IPS-15b (cell line): ENCODE measurements around the gene ALPL.

Experiments
- H3K27me3 ChIP-seq: one replicate; pipeline ENCODE4 v1.6.1; 2013; ENCODE audit warnings: low read length; ENCODE audit not compliant: control insufficient read depth, insufficient read depth
- H3K36me3 ChIP-seq: one replicate; pipeline ENCODE4 v1.6.1; 2013; ENCODE audit warnings: low read length; ENCODE audit not compliant: control insufficient read depth, insufficient read depth
- H3K4me1 ChIP-seq: one replicate; pipeline ENCODE4 v1.6.1; 2013; ENCODE audit warnings: mild to moderate bottlenecking, low read length; ENCODE audit not compliant: control insufficient read depth, insufficient read depth
- H3K4me3 ChIP-seq: one replicate; pipeline ENCODE4 v1.5.1; 2013; ENCODE audit warnings: low read depth, low read length
- H3K9ac ChIP-seq: one replicate; pipeline ENCODE4 v1.6.1; 2013; ENCODE audit warnings: low read depth, mild to moderate bottlenecking, low read length
- H3K9me3 ChIP-seq: one replicate; pipeline ENCODE4 v1.6.1; 2013; ENCODE audit warnings: mild to moderate bottlenecking, low read length; ENCODE audit not compliant: control insufficient read depth, insufficient read depth

The ALPL gene

DNA sequence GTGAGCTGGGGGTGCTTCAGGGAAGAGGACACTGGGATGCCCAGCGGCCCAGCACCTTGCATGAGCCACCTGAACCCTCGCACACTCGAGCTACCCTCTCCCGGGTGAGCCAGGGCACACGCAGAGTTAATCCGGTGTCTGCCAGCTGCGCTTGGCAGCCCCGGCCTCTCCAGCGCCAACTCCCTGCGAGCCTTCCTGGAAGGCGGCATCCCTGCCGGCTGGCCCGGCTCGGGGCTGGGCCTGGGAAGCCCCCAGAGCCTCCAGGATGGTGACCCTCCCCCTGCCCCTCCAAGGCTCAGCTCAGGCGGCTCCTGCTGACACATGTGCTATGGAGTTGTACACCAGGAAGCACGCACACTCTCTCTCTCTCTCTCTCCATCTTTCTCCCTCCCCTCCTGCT is 111.3 kb downstream of the ALPL start:
- H3K4me1 ChIP-seq = peaks cover 2% of the 10 kb centered on the region

GRCh38 chr1:21621051-21621450 is 111.8 kb downstream of the ALPL start:
- Histone ChIP-seq H3K36me3 (peaks cover 3% of the 10 kb centered on the region), H3K27me3 (peaks cover 12% of the 10 kb centered on the region), H3K9ac (no peak overlapping the region), H3K4me3 (no peak overlapping the region), H3K4me1 (peaks cover 2% of the 10 kb centered on the region), H3K9me3 (no peaks in the 10 kb centered on the region)

More for the DNA sequence above, 111.3 kb downstream of the ALPL start:
- peaks cover 3% of the 10 kb centered on the region for H3K36me3 ChIP-seq
- no peaks in the 10 kb centered on the region for H3K9me3 ChIP-seq
- H3K27me3 ChIP-seq = peaks cover 12% of the 10 kb centered on the region
- no peak overlapping the region for H3K9ac ChIP-seq
- no peak overlapping the region for H3K4me3 ChIP-seq

GRCh38 chr1:21621761-21622436 is 112.7 kb downstream of the ALPL start:
- peak overlapping the region; percentile 43 for H3K4me3 ChIP-seq
- peaks cover 2% of the 10 kb centered on the region for H3K36me3 ChIP-seq
- peaks cover 2% of the 10 kb centered on the region for H3K4me1 ChIP-seq
- H3K9me3 ChIP-seq = no peaks in the 10 kb centered on the region
- peaks cover 12% of the 10 kb centered on the region for H3K27me3 ChIP-seq
- H3K9ac ChIP-seq = no peak overlapping the region

DNA sequence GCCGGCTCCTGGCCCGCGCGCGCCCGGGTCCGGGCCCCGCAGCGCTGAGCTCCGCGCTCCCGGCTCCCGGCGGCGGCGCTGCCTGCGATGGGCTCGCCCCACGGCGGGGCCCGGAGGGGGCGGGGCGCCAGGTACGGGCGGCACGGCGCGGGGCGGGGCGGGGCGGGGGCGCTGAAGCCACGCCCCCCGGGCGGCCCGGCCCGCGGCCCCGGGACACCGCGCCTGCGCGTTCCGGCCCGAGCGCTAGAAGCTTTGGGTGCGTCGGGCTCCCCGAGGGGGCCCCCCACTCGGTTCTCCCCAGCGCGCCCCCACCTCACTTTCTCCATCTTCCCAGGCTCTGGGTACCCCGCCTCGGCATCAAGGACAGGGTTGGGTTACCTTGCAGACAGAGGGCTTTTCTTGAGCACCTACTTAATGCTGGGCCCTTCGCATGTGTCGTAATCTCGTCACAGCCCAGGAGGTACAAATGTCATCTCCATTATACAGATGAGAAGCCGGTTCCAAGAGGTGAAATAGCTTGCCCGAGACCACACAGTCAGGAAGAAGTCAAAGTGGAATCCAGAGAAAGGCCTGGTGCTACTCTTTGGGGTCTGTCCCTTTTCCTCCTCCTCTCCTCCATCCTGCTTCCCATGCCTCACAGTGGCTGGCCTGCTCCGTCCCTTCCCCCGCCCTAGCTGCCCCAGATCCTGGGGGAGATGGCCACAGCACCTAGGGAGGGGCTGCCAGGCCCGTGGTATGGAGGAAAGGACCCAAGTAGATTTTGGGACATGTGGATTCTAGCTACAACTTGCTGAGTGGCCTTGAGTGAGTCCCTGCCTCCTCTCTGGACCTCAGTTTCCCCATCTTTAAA is 113.5 kb downstream of the ALPL start:
- no peak overlapping the region for H3K9ac ChIP-seq
- peaks cover 2% of the 10 kb centered on the region for H3K4me1 ChIP-seq
- H3K36me3 ChIP-seq = no peaks in the 10 kb centered on the region
- H3K4me3 ChIP-seq = peak overlapping the region; percentile 45
- H3K27me3 ChIP-seq = peaks cover 12% of the 10 kb centered on the region
- no peaks in the 10 kb centered on the region for H3K9me3 ChIP-seq

DNA sequence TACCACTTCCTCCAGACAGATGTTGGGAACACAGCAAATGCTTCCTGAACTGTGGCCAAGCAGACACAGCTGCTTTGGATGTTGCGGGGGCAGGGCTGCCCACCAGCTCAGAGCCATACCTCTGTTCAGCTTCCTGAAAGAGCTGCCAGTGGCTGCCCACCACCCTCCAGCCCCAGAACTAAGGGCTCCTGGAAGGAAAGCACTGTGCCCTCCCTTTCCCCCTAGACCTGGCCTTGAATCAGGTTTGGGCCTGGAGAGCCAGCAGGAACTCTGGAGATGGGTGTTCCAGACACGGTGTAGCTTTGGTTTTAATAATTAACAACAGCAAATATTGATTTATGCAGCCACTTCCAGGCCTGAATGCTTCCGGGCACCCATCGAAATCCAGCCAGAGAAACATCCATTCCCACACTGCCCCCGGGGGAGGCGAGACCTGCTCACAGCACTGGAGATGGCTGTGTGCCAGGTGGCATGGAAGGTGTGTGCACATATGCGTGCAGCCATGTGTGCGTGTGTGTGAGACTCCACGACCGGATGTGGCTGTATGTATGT is 114.3 kb downstream of the ALPL start:
- H3K27me3 ChIP-seq = peaks cover 12% of the 10 kb centered on the region
- H3K9ac ChIP-seq = no peak overlapping the region
- no peak overlapping the region for H3K4me3 ChIP-seq
- H3K36me3 ChIP-seq = no peaks in the 10 kb centered on the region
- H3K9me3 ChIP-seq = no peaks in the 10 kb centered on the region
- peaks cover 1% of the 10 kb centered on the region for H3K4me1 ChIP-seq

- H3K4me3 ChIP-seq = no peak overlapping the region
- H3K9me3 ChIP-seq = no peaks in the 10 kb centered on the region
- no peak overlapping the region for H3K9ac ChIP-seq
- peaks cover 10% of the 10 kb centered on the region for H3K27me3 ChIP-seq
- H3K4me1 ChIP-seq = peaks cover 7% of the 10 kb centered on the region
- H3K36me3 ChIP-seq = no peaks in the 10 kb centered on the region
Measured at GRCh38 chr1:21624571-21625389, 115.6 kb downstream of the ALPL start.

GRCh38 chr1:21625390-21626190 is 116.4 kb downstream of the ALPL start:
- Histone ChIP-seq H3K36me3 (no peaks in the 10 kb centered on the region), H3K4me1 (peaks cover 8% of the 10 kb centered on the region), H3K9ac (no peak overlapping the region), H3K9me3 (no peaks in the 10 kb centered on the region), H3K27me3 (peaks cover 10% of the 10 kb centered on the region), H3K4me3 (no peak overlapping the region)

GRCh38 chr1:21626921-21627339 is 117.7 kb downstream of the ALPL start:
- Histone ChIP-seq H3K4me3 (no peak overlapping the region), H3K9ac (no peak overlapping the region), H3K9me3 (no peaks in the 10 kb centered on the region), H3K27me3 (peaks cover 4% of the 10 kb centered on the region), H3K4me1 (peaks cover 8% of the 10 kb centered on the region), H3K36me3 (no peaks in the 10 kb centered on the region)
